Thyroid gland (tissue), 4 donors: Measurements from ENCODE around the gene NAXD.

Experiments used
- POLR2A ChIP-seq, 2 donors: fragments of 450-650 bp; IDR thresholded peaks; one replicate each; pipeline ENCODE4 v1.6.1; 2017; ENCODE audit warnings: antibody characterized with exemption in 2 of 2, mild to moderate bottlenecking in 2 of 2, moderate library complexity in 1 of 2
- TF ChIP-seq, protein P1 (sequence below), 6 experiments: fragments of 200-600 bp in 3 of 6; fragments of 450-650 bp in 3 of 6; sonication (generic) in 3 of 6; IDR thresholded peaks; one replicate each; pipeline ENCODE4 v1.5.1; 2016 to 2019; ENCODE audit warnings: antibody characterized with exemption in 6 of 6, mild to moderate bottlenecking in 2 of 6, inconsistent platforms in 1 of 6, moderate library complexity in 1 of 6

DNA sequence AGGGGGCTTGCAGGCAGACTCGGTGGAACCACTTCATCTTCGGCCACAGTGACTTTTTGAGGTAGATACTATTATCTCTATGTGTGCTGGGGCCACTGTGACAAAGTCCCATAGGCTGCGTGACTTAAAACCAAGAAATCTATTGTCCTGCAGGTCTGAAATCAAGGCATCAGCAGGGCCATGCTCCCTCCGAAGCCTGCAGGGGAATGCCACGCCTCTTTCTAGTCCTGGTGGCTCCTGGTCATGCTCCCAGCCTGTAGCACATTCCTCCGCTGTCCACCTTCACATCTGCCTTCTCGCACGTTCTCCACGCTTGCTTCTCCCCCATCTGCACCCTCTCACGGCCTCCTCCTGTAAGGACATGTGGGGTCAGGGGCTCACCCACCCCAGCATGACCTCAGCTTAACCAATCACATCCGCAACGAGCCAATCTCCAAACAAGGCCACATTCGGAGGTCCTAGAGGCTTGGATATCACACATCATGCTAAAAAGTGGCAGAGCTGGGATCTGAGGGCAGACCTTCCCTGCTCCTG is 32.9 kb upstream of the NAXD start:
- TF ChIP-seq, protein P1, sequence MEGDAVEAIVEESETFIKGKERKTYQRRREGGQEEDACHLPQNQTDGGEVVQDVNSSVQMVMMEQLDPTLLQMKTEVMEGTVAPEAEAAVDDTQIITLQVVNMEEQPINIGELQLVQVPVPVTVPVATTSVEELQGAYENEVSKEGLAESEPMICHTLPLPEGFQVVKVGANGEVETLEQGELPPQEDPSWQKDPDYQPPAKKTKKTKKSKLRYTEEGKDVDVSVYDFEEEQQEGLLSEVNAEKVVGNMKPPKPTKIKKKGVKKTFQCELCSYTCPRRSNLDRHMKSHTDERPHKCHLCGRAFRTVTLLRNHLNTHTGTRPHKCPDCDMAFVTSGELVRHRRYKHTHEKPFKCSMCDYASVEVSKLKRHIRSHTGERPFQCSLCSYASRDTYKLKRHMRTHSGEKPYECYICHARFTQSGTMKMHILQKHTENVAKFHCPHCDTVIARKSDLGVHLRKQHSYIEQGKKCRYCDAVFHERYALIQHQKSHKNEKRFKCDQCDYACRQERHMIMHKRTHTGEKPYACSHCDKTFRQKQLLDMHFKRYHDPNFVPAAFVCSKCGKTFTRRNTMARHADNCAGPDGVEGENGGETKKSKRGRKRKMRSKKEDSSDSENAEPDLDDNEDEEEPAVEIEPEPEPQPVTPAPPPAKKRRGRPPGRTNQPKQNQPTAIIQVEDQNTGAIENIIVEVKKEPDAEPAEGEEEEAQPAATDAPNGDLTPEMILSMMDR (IDR thresholded peaks at IDR 0.05), result no peak
- no peak for TF ChIP-seq POLR2A (IDR thresholded peaks at IDR 0.05)
